Non-pigmented ciliary epithelial cell (primary cell): ENCODE results near the gene VWA1.
"Not testable (repeated sequence)": the region's sequence is repeated elsewhere in the genome, so short reads cannot be mapped to it uniquely, and the experiment has no call there.

Experiments
- DNase-seq: peaks from one replicate; pipeline ENCODE4 v3.0.0-alpha.2; 2010; ENCODE audit warnings: low read depth

The VWA1 gene

GRCh38 chr1:1402901-1403392, 32.5 kb upstream of the VWA1 start:
- DNase-seq: not testable (repeated sequence)

DNA sequence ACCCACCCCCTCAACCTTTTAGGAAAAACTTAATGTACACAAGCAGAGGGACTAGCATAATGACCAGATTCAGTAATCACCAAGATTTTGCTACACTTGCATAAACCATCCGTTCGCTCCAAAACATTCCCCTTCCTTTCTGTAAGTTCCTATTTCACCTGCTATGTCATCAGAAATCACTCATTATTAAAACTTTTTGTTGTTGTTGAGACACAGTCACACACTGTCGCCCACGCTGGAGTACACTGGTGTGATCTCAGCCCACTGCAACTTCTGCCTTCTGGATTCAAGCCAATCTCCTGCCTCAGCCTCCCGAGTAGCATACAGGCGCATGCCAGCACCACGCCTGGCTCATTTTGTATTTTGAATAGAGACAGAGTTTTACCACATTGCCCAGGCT, 31.8 kb upstream of the VWA1 start:
- DNase-seq: no peak

DNA sequence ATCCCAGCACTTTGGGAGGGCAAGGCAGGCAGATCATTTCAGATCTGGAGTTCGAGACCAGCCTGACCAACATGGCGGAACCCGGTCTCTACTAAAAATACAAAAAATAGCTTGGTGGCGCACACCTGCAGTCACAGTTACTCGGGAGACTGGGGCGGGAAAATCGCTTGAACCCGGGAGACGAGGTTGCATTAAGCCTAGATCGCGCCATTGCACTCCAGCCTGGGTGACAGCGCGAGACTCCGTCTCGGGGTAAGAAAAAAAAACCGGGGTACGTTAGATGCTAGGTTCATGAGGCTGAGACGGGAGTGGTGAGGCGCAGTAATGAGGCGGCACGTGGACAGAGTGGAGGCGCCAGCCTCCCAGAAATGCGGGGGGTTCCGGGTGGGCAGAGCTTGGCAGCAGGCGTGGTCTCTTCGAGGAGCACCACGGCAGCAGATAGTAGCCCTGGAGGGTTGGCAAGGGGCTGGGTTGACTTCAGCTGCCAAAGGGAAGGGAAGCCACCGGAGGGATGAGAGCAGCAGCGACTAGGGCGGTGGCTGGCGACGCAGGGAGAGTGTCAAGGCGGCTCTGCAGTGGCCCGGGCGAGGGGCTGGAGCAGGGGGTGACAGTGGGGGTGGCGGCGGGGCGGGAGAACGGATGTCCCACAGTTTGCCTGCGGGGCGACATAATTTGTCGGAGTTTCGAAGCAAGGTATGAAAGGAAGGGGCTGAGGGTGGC, 29.2 kb upstream of the VWA1 start:
- no peak for DNase-seq

GRCh38 chr1:1406821-1407635, 28.5 kb upstream of the VWA1 start, which contains the start of gene MRPL20:
MRPL20 (minus strand) TSS chr1:1407293; CDS start chr1:1407217, 76 bp downstream.
- DNase-seq: no peak

DNA sequence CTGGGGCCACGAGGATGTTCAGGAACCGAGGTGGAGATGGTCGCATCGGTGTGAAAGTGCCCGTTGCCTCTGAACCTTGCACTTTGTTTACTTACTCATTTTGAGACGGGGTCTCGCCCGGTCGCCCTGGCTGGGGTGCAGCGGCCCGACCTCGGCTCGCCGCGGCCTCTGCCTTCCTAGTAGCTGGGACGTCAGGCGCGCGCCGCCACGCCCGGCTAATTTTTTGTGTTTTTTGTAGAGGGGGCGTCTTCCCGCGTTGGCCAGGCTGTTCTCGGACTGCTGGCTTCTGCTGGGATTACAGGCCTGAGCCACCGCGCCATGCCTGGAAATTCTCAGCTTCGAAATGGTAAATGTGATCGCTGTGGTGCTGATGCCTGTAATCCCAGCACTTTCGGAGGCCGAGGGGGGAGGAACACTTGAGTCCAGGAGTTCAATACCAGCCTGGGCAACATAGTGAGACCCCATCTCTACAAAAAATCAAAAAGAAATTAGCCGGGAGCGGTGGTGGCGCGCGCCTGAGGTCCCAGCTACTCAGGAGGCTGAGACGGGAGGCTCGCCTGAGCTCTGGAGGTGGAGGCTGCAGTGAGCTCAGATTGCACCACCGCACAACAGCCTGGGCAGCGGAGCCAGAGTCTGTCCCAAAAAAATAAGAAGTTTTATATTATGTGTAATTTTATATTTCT, 27.7 kb upstream of the VWA1 start:
- no peak for DNase-seq

DNA sequence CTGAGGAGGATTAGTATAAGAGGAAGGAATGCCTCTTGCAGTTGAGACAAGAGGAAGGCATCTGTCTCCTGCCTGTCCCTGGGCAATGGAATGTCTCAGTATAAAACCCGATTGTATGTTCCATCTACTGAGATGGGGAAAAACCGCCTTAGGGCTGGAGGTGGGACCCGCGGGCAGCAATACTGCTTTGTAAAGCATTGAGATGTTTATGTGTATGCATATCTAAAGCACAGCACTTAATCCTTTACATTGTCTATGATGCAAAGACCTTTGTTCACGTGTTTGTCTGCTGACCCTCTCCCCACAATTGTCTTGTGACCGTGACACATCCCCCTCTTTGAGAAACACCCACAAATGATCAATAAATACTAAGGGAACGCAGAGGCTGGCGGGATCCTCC, 25.3 kb upstream of the VWA1 start:
- not testable (repeated sequence) for DNase-seq

DNA sequence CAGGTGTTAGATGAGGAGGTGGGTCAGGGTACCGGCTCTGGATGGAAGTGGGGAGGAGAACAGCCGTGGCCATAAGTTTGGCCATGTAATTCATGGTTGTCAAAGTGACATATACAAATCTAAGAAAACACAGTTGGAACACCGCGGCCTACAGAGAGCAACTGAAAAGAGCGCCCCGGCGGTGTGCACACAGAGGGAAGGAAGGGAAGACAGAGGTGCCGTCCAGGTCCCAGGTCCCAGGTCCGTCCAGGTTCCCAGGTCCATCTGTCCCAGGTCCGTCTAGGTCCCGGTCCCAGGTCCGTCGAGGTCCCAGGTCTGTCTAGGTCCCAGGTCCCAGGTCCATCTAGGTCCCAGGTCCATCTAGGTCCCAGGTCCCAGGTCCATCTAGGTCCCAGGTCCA, 23.9 kb upstream of the VWA1 start:
- DNase-seq: no peak

GRCh38 chr1:1412311-1412902, 23.1 kb upstream of the VWA1 start:
- not testable (repeated sequence) for DNase-seq

- DNase-seq: no peak
Observed at GRCh38 chr1:1415751-1416150, 19.7 kb upstream of the VWA1 start.

- not testable (repeated sequence) for DNase-seq
Observed at GRCh38 chr1:1417396-1417795, 18.1 kb upstream of the VWA1 start.

- not testable (repeated sequence) for DNase-seq
Observed at GRCh38 chr1:1417825-1418463, 17.5 kb upstream of the VWA1 start.

GRCh38 chr1:1418464-1419362, 16.8 kb upstream of the VWA1 start:
- no peak for DNase-seq

GRCh38 chr1:1419363-1419812, 16.1 kb upstream of the VWA1 start:
- DNase-seq: no peak

DNA sequence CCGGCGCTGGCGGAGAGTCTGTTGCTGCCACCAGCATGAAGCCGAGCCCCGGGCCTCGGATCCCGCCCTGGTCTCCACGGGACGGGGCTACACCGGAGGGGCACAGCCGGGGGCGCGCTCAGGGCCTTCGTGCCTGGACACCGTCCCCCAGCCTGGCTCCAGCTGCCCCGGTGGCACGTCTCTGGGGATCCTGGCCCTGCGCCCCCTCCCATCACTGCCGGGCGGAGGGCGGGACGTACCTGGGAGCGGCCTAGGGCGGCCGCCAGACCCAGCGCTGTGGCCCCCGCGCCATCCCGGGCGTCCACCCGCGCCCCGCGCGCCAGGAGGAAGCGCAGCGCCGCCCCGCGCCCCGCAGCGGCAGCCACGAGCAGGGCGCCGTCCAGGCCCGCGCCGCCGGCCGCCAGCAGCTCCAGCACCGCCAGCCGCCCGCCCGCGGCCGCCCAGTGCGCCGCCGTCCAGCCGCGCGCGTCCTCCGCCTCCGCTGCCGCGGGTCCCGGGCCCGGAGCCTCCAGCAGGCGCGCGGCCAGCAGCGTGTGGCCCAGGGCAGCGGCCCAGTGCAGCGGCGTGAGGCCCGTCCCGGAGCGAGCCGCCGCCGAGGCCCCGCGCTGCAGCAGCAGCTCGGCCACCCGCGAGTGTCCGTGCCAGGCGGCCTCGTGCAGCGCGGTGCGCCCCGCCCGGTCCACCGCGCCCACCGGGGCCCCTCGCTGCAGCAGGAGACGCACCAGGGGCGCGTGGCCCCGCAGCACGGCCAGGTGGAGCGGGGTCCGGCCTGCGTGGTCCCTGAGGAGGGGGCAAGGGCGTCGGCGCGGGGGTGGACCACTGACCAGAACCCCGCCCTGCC, 15.5 kb upstream of the VWA1 start:
- no peak for DNase-seq

- no peak for DNase-seq
Observed at GRCh38 chr1:1420654-1421141, 14.8 kb upstream of the VWA1 start.

DNA sequence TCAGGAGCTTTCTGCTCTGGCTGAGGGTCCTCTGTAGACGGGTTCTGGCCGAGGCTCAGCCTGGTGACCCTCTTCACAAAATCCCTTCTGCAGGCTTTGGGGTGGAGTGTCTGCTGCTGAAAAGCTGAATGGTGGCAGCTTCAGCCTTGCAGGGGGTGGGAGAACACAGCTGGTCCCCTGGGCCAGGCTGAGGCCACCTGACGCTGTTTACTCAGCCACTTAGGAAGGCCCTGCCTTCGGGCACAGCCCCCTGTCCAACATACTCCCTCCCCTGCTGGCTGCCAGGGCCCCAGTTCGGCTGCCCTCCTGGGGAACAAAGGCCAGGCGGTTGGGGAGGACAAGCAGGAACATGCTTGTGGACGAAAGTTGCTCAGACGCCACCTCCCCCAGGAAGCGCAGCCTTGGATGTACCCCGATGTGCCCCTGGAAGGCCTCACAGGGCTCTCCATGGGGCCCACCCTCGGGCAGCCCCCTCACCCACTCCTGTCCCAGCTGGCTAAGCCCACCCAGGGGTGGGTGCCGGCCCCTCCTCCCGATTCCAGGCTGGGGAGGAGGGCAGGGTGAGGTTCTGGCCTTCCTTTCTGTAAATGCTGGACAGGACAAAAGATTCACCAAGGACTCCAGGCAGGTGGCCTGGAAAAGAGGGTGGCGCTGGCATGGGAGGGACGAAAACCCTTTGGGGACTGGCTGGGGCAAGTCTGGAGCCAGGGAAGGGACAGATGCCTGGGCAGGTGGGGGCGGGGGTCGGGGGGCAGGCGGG, 14.2 kb upstream of the VWA1 start, which contains the start of gene ANKRD65:
Gene ANKRD65, minus strand, starts transcription at position 130 of the 760 bp plus-strand sequence. CDS start 271 bp downstream, outside the sequence.
- DNase-seq: no peak

DNA sequence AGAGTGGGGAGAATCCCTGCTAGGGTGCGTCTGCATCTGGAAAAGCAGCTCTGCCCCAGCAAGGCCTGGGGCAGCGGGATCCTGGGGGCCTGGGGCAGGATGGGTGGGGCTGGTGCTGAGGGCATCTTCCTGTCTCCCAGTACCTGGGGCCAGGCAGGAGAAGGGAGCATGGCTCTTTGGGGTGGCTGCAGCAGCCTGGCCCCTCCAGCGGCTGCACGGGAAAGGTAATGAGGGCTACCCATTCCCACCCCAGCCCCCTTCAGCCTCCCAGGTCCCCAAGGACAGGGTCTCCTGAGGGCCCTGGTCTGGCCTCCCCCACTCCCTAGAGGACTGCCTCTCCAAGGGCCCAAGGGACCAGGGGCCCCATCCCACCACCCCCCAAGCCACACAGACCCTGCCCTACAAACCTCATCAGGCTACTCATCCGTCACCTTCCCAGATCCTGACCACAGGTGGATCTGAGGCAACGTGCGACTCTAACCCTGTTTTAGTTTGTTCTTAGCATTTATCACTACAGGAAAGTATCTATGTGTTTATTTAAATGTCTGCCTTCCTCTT, 13.5 kb upstream of the VWA1 start:
- no peak for DNase-seq
